GM11168 (cell line): ENCODE results near the gene STEAP2.

ENCODE experiments used
- in situ Hi-C: fragments of 300-500 bp; cut with MboI; formaldehyde crosslinking; loops from one replicate; pipeline ENCODE4 v1.12.0; 2022; ENCODE audit warnings: low sequenced_read_pairs; ENCODE audit not compliant: unreplicated experiment

The STEAP2 gene

GRCh38 chr7:90191648-90192047, 19.9 kb upstream of the STEAP2 start:
- in situ Hi-C loops: no loop called here

- in situ Hi-C loops: no loop called here
These were observed 18.4 kb upstream of the STEAP2 start for GRCh38 chr7:90192876-90193750.

GRCh38 chr7:90194911-90195809, 16.4 kb upstream of the STEAP2 start:
- in situ Hi-C loops: no loop called here

GRCh38 chr7:90201500-90202195, 9.9 kb upstream of the STEAP2 start:
- in situ Hi-C loops: no loop called here

GRCh38 chr7:90207956-90208355, 3.6 kb upstream of the STEAP2 start:
- in situ Hi-C loops: no loop called here

- in situ Hi-C loops: no loop called here
These were observed 1.8 kb upstream of the STEAP2 start for GRCh38 chr7:90209776-90210175.

GRCh38 chr7:90210475-90210874, 1.1 kb upstream of the STEAP2 start:
- in situ Hi-C loops: no loop called here

GRCh38 chr7:90210981-90211380, 559 bp upstream of the STEAP2 start:
- in situ Hi-C loops: no loop called here

GRCh38 chr7:90212149-90212495, 582 bp downstream of the STEAP2 start:
- in situ Hi-C loops: no loop called here

GRCh38 chr7:90213521-90213920, 2.0 kb downstream of the STEAP2 start:
- in situ Hi-C loops: no loop called here

- in situ Hi-C loops: no loop called here
These were observed 4.6 kb downstream of the STEAP2 start for GRCh38 chr7:90216080-90216674.

- in situ Hi-C loops: no loop called here
These were observed 5.2 kb downstream of the STEAP2 start for GRCh38 chr7:90216771-90217170.

- in situ Hi-C loops: no loop called here
These were observed 10.8 kb downstream of the STEAP2 start for GRCh38 chr7:90222390-90222789.

- in situ Hi-C loops: no loop called here
These were observed 11.5 kb downstream of the STEAP2 start for GRCh38 chr7:90222811-90223725.

GRCh38 chr7:90224195-90224594, 12.7 kb downstream of the STEAP2 start:
- in situ Hi-C loops: no loop called here

- in situ Hi-C loops: no loop called here
These were observed 13.6 kb downstream of the STEAP2 start for GRCh38 chr7:90225181-90225580.

- in situ Hi-C loops: no loop called here
These were observed 14.1 kb downstream of the STEAP2 start for GRCh38 chr7:90225601-90226000.

GRCh38 chr7:90227259-90227658, 15.7 kb downstream of the STEAP2 start:
- in situ Hi-C loops: no loop called here

- in situ Hi-C loops: no loop called here
These were observed 18.1 kb downstream of the STEAP2 start for GRCh38 chr7:90229682-90230081.
